ENCODE measurements around the gene PDHX.

PDHX gene

GRCh38 chr11:34897171-34897870 is 19.1 kb upstream of the PDHX start:
- ATAC-seq = no peak
- no peak for TF ChIP-seq ZFP30 (CRISPR knock-in tag; IDR thresholded peaks at IDR 0.05)
- no peak for TF ChIP-seq POU6F1 (CRISPR knock-in tag; IDR thresholded peaks at IDR 0.05; ENCODE audit: borderline replicate concordance, low read depth)
- TF ChIP-seq CSDC2 (CRISPR knock-in tag; IDR thresholded peaks at IDR 0.05) = no peak
- no peak for TF ChIP-seq CSRNP3 (CRISPR knock-in tag; IDR thresholded peaks at IDR 0.05)
- TF ChIP-seq GLIS3 (CRISPR knock-in tag; IDR thresholded peaks at IDR 0.05) = no peak
- no peak for TF ChIP-seq TCF4 (CRISPR knock-in tag; IDR thresholded peaks at IDR 0.05; ENCODE audit: borderline replicate concordance)
- no peak for TF ChIP-seq CREB5 (CRISPR knock-in tag; IDR thresholded peaks at IDR 0.05; ENCODE audit: low read depth)
- TF ChIP-seq ZC3H10 (CRISPR knock-in tag; IDR thresholded peaks at IDR 0.05) = no peak
- TF ChIP-seq SNAI2 (CRISPR knock-in tag; IDR thresholded peaks at IDR 0.05) = no peak
- TF ChIP-seq TSHZ2 (CRISPR knock-in tag; IDR thresholded peaks at IDR 0.05) = no peak
- no peak for TF ChIP-seq ZNF70 (CRISPR knock-in tag; IDR thresholded peaks at IDR 0.05)
- TF ChIP-seq ZNF8 (CRISPR knock-in tag; IDR thresholded peaks at IDR 0.05) = no peak
- no peak for TF ChIP-seq ESRRG (CRISPR knock-in tag; IDR thresholded peaks at IDR 0.05)
- no peak for TF ChIP-seq ISL1 (CRISPR knock-in tag; IDR thresholded peaks at IDR 0.05)
- TF ChIP-seq TOX (CRISPR knock-in tag; IDR thresholded peaks at IDR 0.05; ENCODE audit: borderline replicate concordance) = no peak

- TF ChIP-seq ZNF70 (CRISPR knock-in tag; IDR thresholded peaks at IDR 0.05) = no peak
- no peak for TF ChIP-seq GLIS3 (CRISPR knock-in tag; IDR thresholded peaks at IDR 0.05)
- TF ChIP-seq ZC3H10 (CRISPR knock-in tag; IDR thresholded peaks at IDR 0.05) = no peak
- TF ChIP-seq TSHZ2 (CRISPR knock-in tag; IDR thresholded peaks at IDR 0.05) = no peak
- no peak for TF ChIP-seq TOX (CRISPR knock-in tag; IDR thresholded peaks at IDR 0.05; ENCODE audit: borderline replicate concordance)
- TF ChIP-seq POU6F1 (CRISPR knock-in tag; IDR thresholded peaks at IDR 0.05; ENCODE audit: borderline replicate concordance, low read depth) = no peak
- TF ChIP-seq PATZ1 (CRISPR knock-in tag; IDR thresholded peaks at IDR 0.05; ENCODE audit: borderline replicate concordance) = no peak
- TF ChIP-seq ZNF8 (CRISPR knock-in tag; IDR thresholded peaks at IDR 0.05) = no peak
- TF ChIP-seq CSRNP3 (CRISPR knock-in tag; IDR thresholded peaks at IDR 0.05) = no peak
- no peak for TF ChIP-seq TCF4 (CRISPR knock-in tag; IDR thresholded peaks at IDR 0.05; ENCODE audit: borderline replicate concordance)
- no peak for TF ChIP-seq CREB5 (CRISPR knock-in tag; IDR thresholded peaks at IDR 0.05; ENCODE audit: low read depth)
- TF ChIP-seq PPARA (CRISPR knock-in tag; IDR thresholded peaks at IDR 0.05; ENCODE audit: borderline replicate concordance) = no peak
- no peak for TF ChIP-seq RARB (CRISPR knock-in tag; IDR thresholded peaks at IDR 0.05)
- no peak for ATAC-seq
Observed at GRCh38 chr11:34898474-34898873, 17.9 kb upstream of the PDHX start.
